ENCODE results near the gene KCNJ18. TPM values are rescaled to one million over a fixed set of nuclear protein-coding genes. Genes with fewer than 3 reads are reported as not detected.
"Not testable (repeated sequence)": the region's sequence is repeated elsewhere in the genome, so short reads cannot be mapped to it uniquely, and the experiment has no call there.

KCNJ18 gene
- total RNA-seq, 1 experiment from 2014 or later, result not detected

DNA sequence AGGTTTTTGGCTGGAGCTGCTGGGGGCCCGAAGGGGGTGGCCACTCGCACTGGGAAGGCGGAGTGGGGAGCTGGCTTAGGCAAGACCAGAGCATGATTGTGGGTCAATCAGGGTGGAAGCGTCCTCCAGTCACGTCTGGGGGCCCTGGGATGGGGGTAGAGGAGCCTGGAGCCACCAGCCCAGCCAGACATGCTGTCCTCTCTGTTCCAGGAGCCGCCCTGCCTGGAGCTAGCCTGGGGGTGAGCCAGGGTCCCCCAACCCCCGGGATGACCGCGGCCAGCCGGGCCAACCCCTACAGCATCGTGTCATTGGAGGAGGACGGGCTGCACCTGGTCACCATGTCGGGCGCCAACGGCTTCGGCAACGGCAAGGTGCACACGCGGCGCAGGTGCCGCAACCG is 10.2 kb downstream of the KCNJ18 start:
- H3K27ac ChIP-seq (ENCODE audit: low read length); H3K4me3 ChIP-seq (ENCODE audit: low read length); H3K27me3 ChIP-seq (ENCODE audit: low read length); H3K4me1 ChIP-seq (ENCODE audit: low read length); H3K36me3 ChIP-seq (ENCODE audit: insufficient read depth, low read length); H4K20me1 ChIP-seq (ENCODE audit: insufficient read depth, low read depth, low read length); H3K9me2 ChIP-seq (replicated peaks; ENCODE audit: insufficient read depth, low read length); H3K79me2 ChIP-seq (ENCODE audit: low read length); H2AFZ ChIP-seq (ENCODE audit: low read length); H3K4me2 ChIP-seq (ENCODE audit: low read depth, low read length, poor library complexity, severe bottlenecking); H3K9ac ChIP-seq (ENCODE audit: low read length); DNase-seq; H3K9me3 ChIP-seq (ENCODE audit: low read length): not testable (repeated sequence)

DNA sequence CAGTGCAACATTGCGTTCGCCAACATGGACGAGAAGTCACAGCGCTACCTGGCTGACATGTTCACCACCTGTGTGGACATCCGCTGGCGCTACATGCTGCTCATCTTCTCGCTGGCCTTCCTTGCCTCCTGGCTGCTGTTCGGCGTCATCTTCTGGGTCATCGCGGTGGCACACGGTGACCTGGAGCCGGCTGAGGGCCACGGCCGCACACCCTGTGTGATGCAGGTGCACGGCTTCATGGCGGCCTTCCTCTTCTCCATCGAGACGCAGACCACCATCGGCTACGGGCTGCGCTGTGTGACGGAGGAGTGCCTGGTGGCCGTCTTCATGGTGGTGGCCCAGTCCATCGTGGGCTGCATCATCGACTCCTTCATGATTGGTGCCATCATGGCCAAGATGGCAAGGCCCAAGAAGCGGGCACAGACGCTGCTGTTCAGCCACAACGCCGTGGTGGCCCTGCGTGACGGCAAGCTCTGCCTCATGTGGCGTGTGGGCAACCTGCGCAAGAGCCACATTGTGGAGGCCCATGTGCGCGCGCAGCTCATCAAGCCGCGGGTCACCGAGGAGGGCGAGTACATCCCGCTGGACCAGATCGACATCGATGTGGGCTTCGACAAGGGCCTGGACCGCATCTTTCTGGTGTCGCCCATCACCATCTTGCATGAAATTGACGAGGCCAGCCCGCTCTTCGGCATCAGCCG is 10.8 kb downstream of the KCNJ18 start:
- DNase-seq; H3K79me2 ChIP-seq (ENCODE audit: low read length); H3K9me2 ChIP-seq (replicated peaks; ENCODE audit: insufficient read depth, low read length); H3K27ac ChIP-seq (ENCODE audit: low read length); H3K4me3 ChIP-seq (ENCODE audit: low read length); H3K9ac ChIP-seq (ENCODE audit: low read length); H3K4me1 ChIP-seq (ENCODE audit: low read length); H2AFZ ChIP-seq (ENCODE audit: low read length); H3K9me3 ChIP-seq (ENCODE audit: low read length); H3K4me2 ChIP-seq (ENCODE audit: low read depth, low read length, poor library complexity, severe bottlenecking); H3K36me3 ChIP-seq (ENCODE audit: insufficient read depth, low read length); H4K20me1 ChIP-seq (ENCODE audit: insufficient read depth, low read depth, low read length); H3K27me3 ChIP-seq (ENCODE audit: low read length): not testable (repeated sequence)

- not testable (repeated sequence) for H3K36me3 ChIP-seq (ENCODE audit: insufficient read depth, low read length); H3K4me2 ChIP-seq (ENCODE audit: low read depth, low read length, poor library complexity, severe bottlenecking); H3K9ac ChIP-seq (ENCODE audit: low read length); H3K27ac ChIP-seq (ENCODE audit: low read length); H3K9me3 ChIP-seq (ENCODE audit: low read length); H3K27me3 ChIP-seq (ENCODE audit: low read length); H3K79me2 ChIP-seq (ENCODE audit: low read length); H2AFZ ChIP-seq (ENCODE audit: low read length); H3K9me2 ChIP-seq (replicated peaks; ENCODE audit: insufficient read depth, low read length); H3K4me3 ChIP-seq (ENCODE audit: low read length); H4K20me1 ChIP-seq (ENCODE audit: insufficient read depth, low read depth, low read length); H3K4me1 ChIP-seq (ENCODE audit: low read length)
- peak; percentile 26 for DNase-seq
These were observed 11.9 kb downstream of the KCNJ18 start for GRCh38 chr17:21703891-21704872.

DNA sequence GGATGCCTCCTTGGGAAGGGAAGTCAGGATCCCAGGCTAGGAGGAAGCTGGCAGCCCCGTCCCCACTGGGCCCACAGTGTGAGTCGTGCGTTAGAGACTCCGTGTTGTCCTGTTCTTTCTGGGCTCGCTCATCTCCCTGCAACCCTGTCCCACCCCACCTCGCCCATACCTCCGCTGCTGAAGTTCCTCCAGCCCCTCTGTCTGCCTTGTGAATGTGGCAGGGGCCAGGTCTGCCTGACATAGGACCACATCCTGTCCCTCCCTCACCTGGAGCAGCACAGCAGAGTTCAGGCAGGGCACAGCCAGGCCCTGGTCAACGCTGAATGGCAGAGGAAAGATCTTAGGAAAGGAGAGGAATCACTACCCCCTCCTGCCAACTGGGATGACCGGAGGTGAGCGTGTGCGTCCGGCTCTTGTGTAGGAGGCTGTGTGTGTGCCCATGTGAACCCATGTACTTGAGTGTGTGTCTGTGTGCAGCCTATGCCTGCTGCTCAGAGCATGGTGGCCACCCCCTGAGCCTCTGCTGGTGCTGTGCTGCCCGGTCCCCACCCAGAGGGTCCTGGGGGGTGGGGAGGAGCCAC is 12.8 kb downstream of the KCNJ18 start:
- Histone ChIP-seq H3K4me3 (ENCODE audit: low read length) (no peak overlapping the region), H3K9me3 (ENCODE audit: low read length) (no peaks in the 10 kb centered on the region), H3K4me1 (ENCODE audit: low read length) (no peaks in the 10 kb centered on the region), H3K79me2 (ENCODE audit: low read length) (no peaks in the 10 kb centered on the region), H3K9me2 (replicated peaks; ENCODE audit: insufficient read depth, low read length) (no peaks in the 10 kb centered on the region), H3K4me2 (ENCODE audit: low read depth, low read length, poor library complexity, severe bottlenecking) (no peak overlapping the region), H3K9ac (ENCODE audit: low read length) (no peak overlapping the region), H2AFZ (ENCODE audit: low read length) (no peak overlapping the region), H3K36me3 (ENCODE audit: insufficient read depth, low read length) (no peaks in the 10 kb centered on the region), H4K20me1 (ENCODE audit: insufficient read depth, low read depth, low read length) (no peaks in the 10 kb centered on the region), H3K27ac (ENCODE audit: low read length) (no peak overlapping the region), H3K27me3 (ENCODE audit: low read length) (no peaks in the 10 kb centered on the region)
- peak; percentile 16 for DNase-seq

- not testable (repeated sequence) for H3K4me3 ChIP-seq (ENCODE audit: low read length); DNase-seq; H3K9ac ChIP-seq (ENCODE audit: low read length); H3K36me3 ChIP-seq (ENCODE audit: insufficient read depth, low read length); H2AFZ ChIP-seq (ENCODE audit: low read length); H3K4me1 ChIP-seq (ENCODE audit: low read length); H3K79me2 ChIP-seq (ENCODE audit: low read length); H3K9me3 ChIP-seq (ENCODE audit: low read length); H3K27me3 ChIP-seq (ENCODE audit: low read length); H4K20me1 ChIP-seq (ENCODE audit: insufficient read depth, low read depth, low read length); H3K4me2 ChIP-seq (ENCODE audit: low read depth, low read length, poor library complexity, severe bottlenecking); H3K27ac ChIP-seq (ENCODE audit: low read length); H3K9me2 ChIP-seq (replicated peaks; ENCODE audit: insufficient read depth, low read length)
These were observed 13.4 kb downstream of the KCNJ18 start for GRCh38 chr17:21705746-21706145.

GRCh38 chr17:21706546-21706945 is 14.2 kb downstream of the KCNJ18 start:
- H3K9me2 ChIP-seq (replicated peaks; ENCODE audit: insufficient read depth, low read length); H3K27ac ChIP-seq (ENCODE audit: low read length); DNase-seq; H4K20me1 ChIP-seq (ENCODE audit: insufficient read depth, low read depth, low read length); H3K4me1 ChIP-seq (ENCODE audit: low read length); H3K4me3 ChIP-seq (ENCODE audit: low read length); H3K4me2 ChIP-seq (ENCODE audit: low read depth, low read length, poor library complexity, severe bottlenecking); H3K9me3 ChIP-seq (ENCODE audit: low read length); H3K79me2 ChIP-seq (ENCODE audit: low read length); H3K9ac ChIP-seq (ENCODE audit: low read length); H3K27me3 ChIP-seq (ENCODE audit: low read length); H3K36me3 ChIP-seq (ENCODE audit: insufficient read depth, low read length); H2AFZ ChIP-seq (ENCODE audit: low read length): not testable (repeated sequence)

DNA sequence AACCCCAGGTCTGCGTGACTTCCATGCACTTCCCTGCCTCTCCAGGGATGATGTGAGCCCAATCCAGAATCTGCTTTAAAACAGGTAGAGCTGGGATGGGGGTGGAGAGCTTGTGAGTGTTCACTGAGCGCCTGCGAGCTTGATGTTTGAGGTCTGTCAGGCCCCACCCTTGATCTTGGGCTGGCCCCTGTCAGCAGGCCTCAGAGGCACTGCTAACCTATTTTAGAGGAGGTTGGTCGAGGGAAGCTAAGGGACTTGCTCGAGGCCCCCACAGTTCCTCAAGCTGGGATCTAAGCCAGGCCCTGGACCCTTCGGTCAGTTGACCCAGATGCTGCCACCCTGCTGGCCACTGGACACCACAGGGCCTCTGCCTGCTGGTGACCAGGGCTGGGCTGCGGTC is 14.8 kb downstream of the KCNJ18 start:
- H3K79me2 ChIP-seq (ENCODE audit: low read length); H3K4me1 ChIP-seq (ENCODE audit: low read length); H2AFZ ChIP-seq (ENCODE audit: low read length); H3K9me3 ChIP-seq (ENCODE audit: low read length); H3K27ac ChIP-seq (ENCODE audit: low read length); H3K36me3 ChIP-seq (ENCODE audit: insufficient read depth, low read length); H3K27me3 ChIP-seq (ENCODE audit: low read length); H3K4me3 ChIP-seq (ENCODE audit: low read length); H3K9ac ChIP-seq (ENCODE audit: low read length); H3K4me2 ChIP-seq (ENCODE audit: low read depth, low read length, poor library complexity, severe bottlenecking); H4K20me1 ChIP-seq (ENCODE audit: insufficient read depth, low read depth, low read length); H3K9me2 ChIP-seq (replicated peaks; ENCODE audit: insufficient read depth, low read length): not testable (repeated sequence)
- DNase-seq, result peak; percentile 29
